GM23338 (cell line): Measurements from ENCODE around the gene UBE3A. TPM values are rescaled to one million over a fixed set of nuclear protein-coding genes. Genes with fewer than 3 reads are reported as not detected.

Experiments
- ATAC-seq: fragments of 200-7000 bp; cut with Tn5 transposase; 3 replicates; pipeline ENCODE4 v1.9.1; 2020
- DNase-seq: peaks from one replicate; pipeline ENCODE4 v3.0.0-alpha.2; 2015; ENCODE audit warnings: low spot score
- H2AFZ ChIP-seq: fragments of 200-600 bp; sonication (generic); 2 replicates; pipeline ENCODE4 v1.8.0; 2016; ENCODE audit warnings: antibody characterized with exemption, mild to moderate bottlenecking, moderate library complexity
- H3F3A ChIP-seq: fragments of 200-600 bp; sonication (generic); replicated peaks from 2 replicates; pipeline ENCODE4 v1.8.0; 2017; ENCODE audit warnings: antibody characterized with exemption, mixed run types, low read depth
- H3K27ac ChIP-seq: fragments of 200-600 bp; sonication (generic); 2 replicates; pipeline ENCODE4 v1.6.1; 2016; ENCODE audit warnings: low read depth
- H3K27me3 ChIP-seq: fragments of 200-600 bp; sonication (generic); 2 replicates; pipeline ENCODE4 v1.8.0; 2016; ENCODE audit warnings: mild to moderate bottlenecking, mixed run types, moderate library complexity; ENCODE audit not compliant: insufficient read depth
- H3K36me3 ChIP-seq: fragments of 200-600 bp; sonication (generic); 2 replicates; pipeline ENCODE4 v1.8.0; 2016; ENCODE audit warnings: mild to moderate bottlenecking; ENCODE audit not compliant: insufficient read depth
- H3K4me1 ChIP-seq: fragments of 200-600 bp; sonication (generic); 2 replicates; pipeline ENCODE4 v1.8.0; 2016; ENCODE audit warnings: mild to moderate bottlenecking, moderate library complexity; ENCODE audit not compliant: insufficient read depth
- H3K4me2 ChIP-seq: fragments of 200-600 bp; sonication (generic); 2 replicates; pipeline ENCODE4 v1.7.1; 2017; ENCODE audit warnings: mixed run types
- H3K4me3 ChIP-seq: fragments of 200-600 bp; sonication (generic); 2 replicates; pipeline ENCODE4 v1.6.1; 2016; ENCODE audit warnings: mixed run types
- H3K79me2 ChIP-seq: fragments of 200-600 bp; sonication (generic); replicated peaks from 2 replicates; pipeline ENCODE4 v1.8.0; 2017; ENCODE audit warnings: mild to moderate bottlenecking; ENCODE audit not compliant: insufficient read depth
- H3K9me2 ChIP-seq: fragments of 200-600 bp; sonication (generic); 2 replicates; pipeline ENCODE4 v1.8.0; 2017; ENCODE audit not compliant: insufficient read depth
- H4K20me1 ChIP-seq: fragments of 200-600 bp; sonication (generic); replicated peaks from 2 replicates; pipeline ENCODE4 v1.8.0; 2017; ENCODE audit warnings: mild to moderate bottlenecking; ENCODE audit not compliant: insufficient read depth
- H3K27ac Mint-ChIP-seq: 2 replicates; pipeline ENCODE4 v1.8.0; 2020; ENCODE audit warnings: inconsistent platforms, mild to moderate bottlenecking, moderate library complexity, mixed read lengths
- H3K27me3 Mint-ChIP-seq: 3 replicates; pipeline ENCODE4 v1.8.0; 2022; ENCODE audit warnings: low read depth, mild to moderate bottlenecking, moderate library complexity, mixed read lengths, inconsistent platforms; ENCODE audit not compliant: insufficient read depth, poor library complexity
- H3K36me3 Mint-ChIP-seq: 3 replicates; pipeline ENCODE4 v1.8.0; 2021; ENCODE audit warnings: low read depth, mild to moderate bottlenecking, inconsistent platforms, moderate library complexity, mixed read lengths
- H3K4me1 Mint-ChIP-seq: 3 replicates; pipeline ENCODE4 v1.8.0; 2020; ENCODE audit warnings: mild to moderate bottlenecking, inconsistent platforms, mixed read lengths
- H3K4me3 Mint-ChIP-seq: 3 replicates; pipeline ENCODE4 v1.8.0; 2021; ENCODE audit warnings: moderate library complexity, mild to moderate bottlenecking, inconsistent platforms, mixed read lengths
- H3K9me3 Mint-ChIP-seq: 3 replicates; pipeline ENCODE4 v1.8.0; 2020; ENCODE audit warnings: moderate library complexity, mild to moderate bottlenecking, inconsistent platforms, mixed read lengths
- ETS1 ChIP-seq: IDR thresholded peaks from 2 replicates; pipeline ENCODE4 v1.6.1; 2016; ENCODE audit warnings: antibody characterized with exemption
- EZH2 ChIP-seq: fragments of 200-600 bp; sonication (generic); IDR thresholded peaks from one replicate; pipeline ENCODE4 v1.8.0; 2017; ENCODE audit warnings: antibody characterized with exemption, mild to moderate bottlenecking, low read depth; ENCODE audit not compliant: unreplicated experiment
- EZH2phosphoT487 ChIP-seq: fragments of 200-600 bp; sonication (generic); IDR thresholded peaks from one replicate; pipeline ENCODE4 v1.8.1; 2018; ENCODE audit warnings: antibody characterized with exemption; ENCODE audit not compliant: unreplicated experiment
- NANOG ChIP-seq: IDR thresholded peaks from 2 replicates; pipeline ENCODE4 v1.6.1; 2016; ENCODE audit warnings: antibody characterized with exemption, borderline replicate concordance
- REST ChIP-seq: IDR thresholded peaks from one replicate; pipeline ENCODE4 v1.6.1; 2018; ENCODE audit warnings: antibody characterized with exemption; ENCODE audit not compliant: unreplicated experiment
- STAT1 ChIP-seq: IDR thresholded peaks from one replicate; pipeline ENCODE4 v1.6.1; 2016; ENCODE audit warnings: antibody characterized with exemption; ENCODE audit not compliant: unreplicated experiment
- ZNF114 ChIP-seq: fragments of 250-450 bp; sonication (Bioruptor Pico); IDR thresholded peaks from 2 replicates; pipeline ENCODE4 v1.5.0; 2020; ENCODE audit warnings: mild to moderate bottlenecking, moderate library complexity
- ZNF462 ChIP-seq: fragments of 250-450 bp; sonication (Bioruptor Pico); IDR thresholded peaks from 2 replicates; pipeline ENCODE4 v1.5.0; 2020; ENCODE audit warnings: mild to moderate bottlenecking, moderate library complexity
- polyA plus RNA-seq: library from polyadenylated mRNA; unstranded; fragments of >200 nt; fragmentation: Nextera tagmentation; extraction: Ambion mirVana; gene quantifications from 2 replicates; pipeline ENCODE4 v1.2.1, GENCODE V29; 2016
- total RNA-seq: library from RNA; depleted of rRNA; stranded (reverse); fragments of >200 nt; shearing (Covaris generic); gene quantifications from 2 replicates; pipeline ENCODE4 v1.2.3, GENCODE V29; 2014

The UBE3A gene
- total and polyA plus RNA-seq, 2 experiments from 2014 or later = 96.1 to 150 TPM

- TF ChIP-seq ZNF462 (CRISPR knock-in tag) (no peak), EZH2phosphoT487 (no peak), ZNF114 (no peak), STAT1 (no peak)
Measured at GRCh38 chr15:25469377-25469776, 30.6 kb upstream of the UBE3A start (continued).

GRCh38 chr15:25468611-25469010, 29.8 kb upstream of the UBE3A start:
- Histone ChIP-seq H3F3A (no peaks in the 10 kb centered on the region), H3K27ac (no peak overlapping the region), H3K9me2 (peaks cover 2% of the 10 kb centered on the region; the same call in 1 of the 2 replicates), H3K27me3 (no peaks in the 10 kb centered on the region), H3K4me2 (no peak overlapping the region), H4K20me1 (no peaks in the 10 kb centered on the region), H3K4me3 (no peak overlapping the region), H3K36me3 (no peaks in the 10 kb centered on the region), H3K4me1 (no peaks in the 10 kb centered on the region), H3K79me2 (no peaks in the 10 kb centered on the region), H2AFZ (no peak overlapping the region)
- DNase-seq (no peak), ATAC-seq (no peak)
- peaks cover 4% of the 10 kb centered on the region for H3K27me3 Mint-ChIP-seq
- H3K9me3 Mint-ChIP-seq = peaks cover 4% of the 10 kb centered on the region; the same call in 2 of the 3 replicates
- H3K4me1 Mint-ChIP-seq = no peaks in the 10 kb centered on the region
- H3K27ac Mint-ChIP-seq = no peak overlapping the region
- H3K36me3 Mint-ChIP-seq = no peaks in the 10 kb centered on the region
- H3K4me3 Mint-ChIP-seq = no peak overlapping the region
- no peak for TF ChIP-seq EZH2
- no peak for TF ChIP-seq ETS1
- no peak for TF ChIP-seq ZNF114
- no peak for TF ChIP-seq REST
- TF ChIP-seq EZH2phosphoT487 = no peak
- TF ChIP-seq NANOG = no peak
- TF ChIP-seq STAT1 = no peak
